Measurements from ENCODE around the gene OXNAD1. TPM values are rescaled to one million over a fixed set of nuclear protein-coding genes. Genes with fewer than 3 reads are reported as not detected.

OXNAD1 gene
- polyA plus RNA-seq, 1 of the 3 experiments (the other 2 are of a cell fraction) = 6.9 TPM

DNA sequence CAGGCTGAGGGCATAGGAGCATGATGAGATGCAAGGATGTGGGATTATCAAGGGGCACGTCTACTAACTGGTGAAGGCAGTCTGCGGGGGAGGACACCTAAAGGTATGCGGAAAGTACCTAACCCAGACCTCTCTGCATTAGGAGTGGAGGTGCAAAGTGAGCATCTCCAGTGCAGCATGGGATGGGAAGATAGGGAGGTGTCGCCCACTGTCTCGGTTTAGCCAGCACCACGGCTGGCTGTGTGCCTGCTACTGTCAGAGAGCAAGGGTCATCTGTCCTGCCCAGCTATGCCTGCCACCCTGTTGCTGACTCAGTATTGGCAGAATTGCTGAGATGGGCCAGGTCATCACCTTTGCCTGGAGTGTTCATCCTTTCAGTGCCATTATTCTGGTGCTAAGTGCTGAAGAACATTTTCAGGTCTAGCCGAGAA is 40.1 kb downstream of the OXNAD1 start:
- no peak overlapping the region for H2AFZ ChIP-seq (ENCODE audit: low read depth)
- no peak for DNase-seq
- H3K79me2 ChIP-seq (ENCODE audit: insufficient read depth) = no peaks in the 10 kb centered on the region
- no peak overlapping the region for H3K9ac ChIP-seq
- H3K9me2 ChIP-seq = no peaks in the 10 kb centered on the region
- ChIA-PET POLR2A (no interaction called here), CTCF (interaction anchor here (1.6 to 5.8 kb wide), 3 partner anchors 14 to 245 kb away, joined by 5 to 33 read pairs (median 6); no protein-coding TSS in a partner anchor)
- no peaks in the 10 kb centered on the region for H4K20me1 ChIP-seq (ENCODE audit: insufficient read depth)
- peaks cover 6% of the 10 kb centered on the region for H3F3A ChIP-seq (replicated peaks; ENCODE audit: insufficient read depth)
- no peak overlapping the region for H3K4me2 ChIP-seq
- WGBS (ENCODE audit: low lambda C conversion rate) = no CpG with 5 or more reads among the region's 7 CpGs
- peak overlapping the region in 1 of 2 experiments; percentile 28; a peak in 1 of 4 replicates for H3K27ac ChIP-seq (ENCODE audit: low read depth in 2 of 2, low read length in 1 of 2)
- no peaks in the 10 kb centered on the region for H3K27me3 ChIP-seq (ENCODE audit: insufficient read depth)
- no peak overlapping the region for H3K4me3 ChIP-seq (ENCODE audit: low read depth in 2 of 2, low read length in 1 of 2)
- TF ChIP-seq FOXJ3 (CRISPR knock-in tag; IDR thresholded peaks at IDR 0.05) (no peak), ELF1 (IDR thresholded peaks at IDR 0.05) (no peak), USF2 (IDR thresholded peaks at IDR 0.05; ENCODE audit: borderline replicate concordance, low read depth, low read length) (no peak), RAD21 (IDR thresholded peaks at IDR 0.05; ENCODE audit: low read length) (no peak), FOXM1 (IDR thresholded peaks at IDR 0.05; ENCODE audit: low read depth) (no peak), TAF1 (IDR thresholded peaks at IDR 0.05; ENCODE audit: borderline replicate concordance, low read depth, low read length) (no peak), ZBTB33 (IDR thresholded peaks at IDR 0.05; ENCODE audit: borderline replicate concordance, low read depth) (no peak), FOSL2 (IDR thresholded peaks at IDR 0.05; ENCODE audit: borderline replicate concordance, low read depth) (no peak), NRF1 (IDR thresholded peaks at IDR 0.05; ENCODE audit: low read depth, low read length) (no peak), GATA2 (CRISPR knock-in tag; IDR thresholded peaks at IDR 0.05) (no peak), CHD2 (IDR thresholded peaks at IDR 0.05; ENCODE audit: low read length, partially characterized antibody) (no peak)
- TF ChIP-seq, protein P1, sequence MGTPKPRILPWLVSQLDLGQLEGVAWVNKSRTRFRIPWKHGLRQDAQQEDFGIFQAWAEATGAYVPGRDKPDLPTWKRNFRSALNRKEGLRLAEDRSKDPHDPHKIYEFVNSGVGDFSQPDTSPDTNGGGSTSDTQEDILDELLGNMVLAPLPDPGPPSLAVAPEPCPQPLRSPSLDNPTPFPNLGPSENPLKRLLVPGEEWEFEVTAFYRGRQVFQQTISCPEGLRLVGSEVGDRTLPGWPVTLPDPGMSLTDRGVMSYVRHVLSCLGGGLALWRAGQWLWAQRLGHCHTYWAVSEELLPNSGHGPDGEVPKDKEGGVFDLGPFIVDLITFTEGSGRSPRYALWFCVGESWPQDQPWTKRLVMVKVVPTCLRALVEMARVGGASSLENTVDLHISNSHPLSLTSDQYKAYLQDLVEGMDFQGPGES (IDR thresholded peaks at IDR 0.05; ENCODE audit: low read depth, low read length) = no peak
- no peaks in the 10 kb centered on the region for H3K9me3 ChIP-seq
- peaks cover 0 to 9% of the 10 kb centered on the region in 2 experiments; a peak in 1 of 4 replicates for H3K4me1 ChIP-seq (ENCODE audit: control insufficient read depth in 1 of 2, insufficient read depth in 2 of 2, low read depth in 1 of 2, low read length in 1 of 2)
- H3K36me3 ChIP-seq (replicated peaks in 1 of 2; ENCODE audit: control insufficient read depth in 1 of 2, insufficient read depth in 2 of 2, low read length in 1 of 2) = peaks cover 15 to 48% of the 10 kb centered on the region in 2 experiments
